Eye (tissue), 1 donor: ENCODE measurements around the gene RASSF5.
"Not testable (repeated sequence)": the region's sequence is repeated elsewhere in the genome, so short reads cannot be mapped to it uniquely, and the experiment has no call there.

ENCODE experiments used
- DNase-seq: peaks from one replicate; pipeline ENCODE4 v3.0.0-alpha.2; 2015

RASSF5 gene

DNA sequence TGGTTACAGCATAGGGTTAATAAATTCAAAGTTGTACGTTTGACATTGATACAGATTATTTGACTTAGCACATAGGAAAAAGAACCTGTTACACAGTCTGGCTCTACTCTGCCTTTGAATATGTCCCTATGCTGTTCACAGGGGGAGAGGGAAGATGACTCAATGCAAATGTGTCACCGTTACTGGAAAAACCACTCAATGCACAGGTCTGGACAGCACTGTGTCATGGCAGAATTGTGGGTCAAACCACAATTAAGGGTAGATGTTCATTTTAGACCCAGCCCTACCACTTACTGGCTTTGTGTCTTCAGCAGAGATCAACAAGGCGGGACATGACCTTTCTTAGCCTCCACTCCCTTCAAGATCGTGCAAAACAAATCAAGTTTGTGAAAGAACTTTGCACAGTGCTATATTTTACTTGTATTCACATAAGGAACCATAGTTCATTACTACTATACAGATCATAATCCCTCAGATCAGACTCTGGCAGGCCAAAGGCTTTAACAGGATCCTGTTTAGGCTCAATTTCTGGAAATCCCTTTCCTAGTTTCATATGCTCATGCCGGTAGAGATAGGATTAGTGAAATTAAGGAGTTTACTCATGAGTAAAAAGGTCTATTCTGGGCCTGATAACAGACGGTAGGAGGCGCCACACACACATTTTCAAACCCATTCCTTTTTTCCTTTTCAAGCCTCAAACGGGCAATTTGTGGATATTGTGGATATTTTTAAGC is 82.9 kb downstream of the RASSF5 start:
- DNase-seq, result no peak

DNA sequence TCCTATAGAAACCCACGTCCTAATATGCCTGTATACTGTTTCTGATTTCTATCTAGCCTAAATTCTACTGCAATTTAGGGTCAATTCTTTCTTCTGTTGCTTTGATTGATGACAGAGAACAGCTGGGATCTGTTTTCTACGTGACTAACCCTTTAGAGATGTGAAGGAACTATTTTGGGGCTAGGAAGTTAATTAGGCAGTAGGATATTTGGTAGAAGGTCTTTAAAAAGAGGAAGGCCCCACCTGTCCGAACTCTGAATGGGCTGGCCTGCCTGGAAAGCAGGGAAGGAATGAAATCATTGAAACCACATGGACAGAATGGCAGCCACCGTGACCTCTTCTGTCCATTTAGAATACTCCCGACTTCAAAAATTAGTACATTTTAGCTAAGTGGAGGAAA is 83.9 kb downstream of the RASSF5 start:
- DNase-seq, result no peak

DNA sequence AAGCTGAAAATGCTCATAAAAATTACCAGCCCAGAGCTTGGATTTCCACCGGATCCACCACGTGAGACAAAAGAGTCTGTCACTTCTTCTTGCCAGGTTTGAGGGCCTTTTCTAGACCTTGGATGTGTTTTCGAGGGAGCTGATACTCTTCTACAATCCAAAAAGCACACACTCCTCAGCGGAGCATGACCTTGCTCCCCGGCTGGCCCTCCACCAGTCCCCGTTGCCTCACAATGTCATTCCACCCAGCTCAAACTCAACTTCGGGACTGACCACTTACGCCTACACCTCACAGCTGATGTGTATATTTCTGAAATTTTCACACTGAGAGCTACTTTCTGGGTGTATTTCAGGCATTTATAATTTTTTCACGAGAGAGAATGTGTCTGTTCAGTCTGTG is 84.4 kb downstream of the RASSF5 start:
- no peak for DNase-seq

DNA sequence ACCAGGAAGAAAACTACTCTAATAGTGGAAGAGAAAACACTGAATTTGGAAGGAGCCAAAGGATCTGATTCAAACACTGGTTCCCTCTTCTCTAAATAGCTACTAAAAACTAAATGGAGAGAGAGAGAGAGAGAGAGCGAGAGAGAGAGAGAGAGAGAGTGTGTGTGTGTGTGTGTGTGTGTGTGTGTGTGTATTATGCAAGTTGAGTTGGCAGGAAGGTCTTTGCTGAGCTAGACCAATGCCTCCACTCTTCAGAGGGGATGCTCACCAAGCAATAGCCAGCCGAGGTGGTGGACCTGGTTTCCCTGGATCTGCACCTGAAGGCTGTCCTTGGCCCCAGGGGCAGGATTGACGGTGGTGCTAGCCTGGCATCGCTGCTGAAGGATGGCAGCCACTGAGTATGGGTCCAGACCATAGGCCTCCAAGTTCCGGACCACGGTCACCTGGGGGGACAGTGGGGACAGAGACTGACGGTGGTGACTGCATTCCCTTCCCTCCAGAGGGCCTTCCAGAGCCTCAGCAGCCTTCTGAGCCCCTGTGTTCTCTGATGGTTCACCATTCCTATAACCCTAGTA is 86.1 kb downstream of the RASSF5 start:
- no peak for DNase-seq

- no peak for DNase-seq
These were observed 88.4 kb downstream of the RASSF5 start for GRCh38 chr1:206595581-206596318.

- no peak for DNase-seq
These were observed 89.0 kb downstream of the RASSF5 start for GRCh38 chr1:206596319-206596666.

DNA sequence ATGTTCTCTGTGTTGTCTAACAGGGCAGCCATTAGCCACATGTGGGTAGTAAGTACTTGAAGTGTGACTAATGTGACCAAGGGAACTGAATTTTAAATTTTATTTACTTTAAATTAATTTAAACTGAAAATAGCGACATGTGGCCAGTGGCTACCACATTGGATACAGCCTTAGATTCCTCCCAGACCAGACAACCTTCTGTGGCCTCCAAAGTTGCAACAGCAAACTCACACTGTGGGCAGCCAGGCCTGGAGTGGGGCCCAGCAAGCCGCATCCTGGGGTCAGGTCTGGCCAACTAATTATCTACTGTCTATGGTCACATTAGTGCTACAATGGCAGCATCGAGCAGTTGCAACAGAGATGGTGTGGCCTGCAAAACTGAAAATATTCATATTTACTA is 93.2 kb downstream of the RASSF5 start:
- DNase-seq, result no peak

GRCh38 chr1:206604861-206605260 is 97.5 kb downstream of the RASSF5 start:
- no peak for DNase-seq

GRCh38 chr1:206606867-206607266 is 99.5 kb downstream of the RASSF5 start:
- peak; percentile 21 for DNase-seq

- DNase-seq, result peak; percentile 46
These were observed 100.9 kb downstream of the RASSF5 start for GRCh38 chr1:206608108-206608698.

DNA sequence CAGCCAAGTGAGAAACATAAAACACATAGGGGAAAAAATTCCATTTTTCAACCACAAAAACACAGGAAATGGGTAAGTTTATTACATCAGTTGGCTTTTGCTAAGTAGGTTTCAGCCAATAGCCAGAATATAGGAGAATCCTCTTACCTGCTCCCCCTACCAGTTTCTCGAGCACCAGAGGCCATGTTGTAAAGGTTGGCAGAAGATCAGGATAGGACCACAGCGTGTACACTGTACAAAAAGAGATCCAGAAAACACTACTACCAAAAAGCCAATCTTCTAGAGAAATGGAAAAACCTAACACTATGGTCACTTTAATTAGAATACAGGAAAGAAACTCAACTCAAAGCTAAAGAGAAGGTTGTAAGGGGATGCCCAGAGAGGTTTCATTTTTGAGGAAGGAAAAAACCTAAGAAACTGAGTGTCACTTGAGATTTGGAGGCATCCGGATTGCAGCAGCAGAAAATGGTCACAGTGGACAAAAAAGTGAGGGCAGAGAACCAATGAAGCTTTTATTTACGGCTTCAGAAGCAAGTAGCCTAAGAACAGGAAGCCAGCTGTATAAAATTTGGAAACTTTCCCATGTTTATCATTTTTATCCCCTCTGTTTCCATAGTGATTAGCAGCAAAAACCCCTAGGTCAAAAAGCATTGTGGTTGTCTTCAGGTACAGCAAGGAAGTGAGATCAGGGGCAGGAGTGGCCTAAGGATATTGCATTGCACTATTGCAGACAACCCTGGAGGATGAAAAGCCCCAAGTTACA is 102.1 kb downstream of the RASSF5 start:
- DNase-seq, result no peak

DNA sequence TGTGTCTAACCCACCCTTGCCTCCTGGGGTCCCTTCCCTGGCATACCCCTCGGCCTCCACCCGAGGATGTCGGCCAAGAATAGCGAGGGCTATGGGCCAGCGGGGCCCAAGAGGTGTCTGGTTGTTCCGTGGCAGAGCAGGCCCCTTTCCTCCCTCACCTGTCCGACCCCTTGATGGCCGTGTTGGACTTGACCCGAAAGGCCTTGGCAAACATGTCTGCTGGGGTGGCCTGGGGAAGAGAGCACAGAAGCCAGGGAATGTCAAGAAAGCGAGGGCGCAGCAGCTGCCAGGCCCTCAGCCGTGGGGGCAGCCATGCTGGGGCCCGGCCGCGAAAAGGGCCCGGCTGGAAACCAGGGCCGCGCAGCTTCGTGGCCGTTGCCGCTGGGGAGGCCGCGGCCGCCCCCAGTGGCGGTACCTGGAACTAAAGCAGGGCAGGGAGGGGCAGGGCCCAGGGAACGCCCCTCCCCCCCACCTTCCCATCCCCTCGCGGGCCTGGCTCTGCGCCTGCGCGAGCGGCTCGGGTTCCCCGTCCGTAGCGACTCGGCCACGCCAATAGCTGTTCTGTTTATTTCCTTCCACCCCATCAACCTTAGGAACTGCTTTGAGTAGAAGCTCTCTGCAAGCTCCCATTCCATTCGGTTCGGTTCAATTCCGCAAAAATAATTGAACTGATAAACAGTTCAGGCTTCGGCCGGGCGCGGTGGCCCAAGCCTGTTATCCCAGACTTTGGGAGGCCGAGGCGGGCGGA is 105.0 kb downstream of the RASSF5 start, which contains the start of gene EIF2D:
EIF2D (minus strand) TSS at position 337 of the 748 bp plus-strand sequence; CDS start at position 214, 123 bp downstream.
- DNase-seq, result peak; percentile 99

DNA sequence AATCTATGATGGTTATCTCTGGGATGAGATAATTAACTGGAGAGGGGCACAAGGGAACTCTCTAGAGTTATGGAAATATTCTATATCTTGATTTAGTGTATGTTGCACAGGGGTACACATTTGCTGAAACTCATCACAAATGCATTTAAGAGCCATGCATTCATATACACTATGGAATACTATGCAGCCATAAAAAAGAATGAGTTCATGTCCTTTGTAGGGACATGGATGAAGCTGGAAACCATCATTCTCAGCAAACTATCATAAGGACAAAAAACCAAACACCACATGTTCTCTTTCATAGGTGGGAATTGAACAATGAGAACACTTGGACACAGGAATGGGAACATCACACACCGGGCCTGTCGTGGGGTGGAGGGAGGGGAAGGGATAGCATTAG is 119.1 kb downstream of the RASSF5 start:
- DNase-seq, result not testable (repeated sequence)

DNA sequence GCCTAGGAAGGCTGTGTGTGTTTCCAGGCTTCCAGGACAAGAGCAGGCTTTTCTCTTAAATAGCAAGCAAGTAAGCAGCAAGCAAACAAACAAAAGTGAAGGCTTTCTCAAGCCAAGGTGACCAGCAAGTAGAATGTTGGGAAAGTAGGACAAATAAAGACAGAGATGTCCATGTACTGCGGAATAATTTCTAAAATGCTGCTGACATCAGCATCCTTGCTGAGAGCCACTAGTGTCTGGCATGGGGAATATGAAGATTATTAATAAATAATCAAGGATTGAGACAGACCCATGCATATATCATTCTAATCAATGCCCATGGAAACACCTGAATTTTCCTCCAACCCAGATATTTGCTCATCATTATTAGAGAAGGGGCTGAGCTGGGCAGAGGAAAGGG is 121.6 kb downstream of the RASSF5 start:
- no peak for DNase-seq

DNA sequence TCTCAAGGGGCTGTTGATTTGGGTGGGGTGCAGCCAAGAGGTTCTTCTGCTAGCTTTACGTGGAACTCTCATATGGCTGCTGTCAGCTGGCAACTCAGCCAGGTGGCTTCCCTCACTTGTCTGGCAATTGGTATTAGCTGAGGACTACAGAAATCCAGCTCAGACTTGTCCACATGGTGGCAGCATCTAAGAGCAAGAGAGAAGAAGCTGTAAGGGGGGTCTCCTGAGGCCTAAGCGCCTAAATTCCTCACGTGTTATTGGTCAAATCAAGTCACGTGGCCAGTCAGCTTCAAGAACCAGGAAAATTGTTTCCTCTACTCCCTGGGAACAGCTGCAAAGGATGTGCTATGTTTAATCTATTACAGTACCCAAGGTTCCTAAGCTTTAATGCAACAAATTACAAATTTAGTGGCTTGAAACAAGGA is 123.8 kb downstream of the RASSF5 start:
- peak; percentile 78 for DNase-seq

GRCh38 chr1:206633708-206634121 is 126.4 kb downstream of the RASSF5 start:
- peak; percentile 31 for DNase-seq

- DNase-seq, result peak; percentile 96
These were observed 127.2 kb downstream of the RASSF5 start for GRCh38 chr1:206634365-206635079.

- DNase-seq, result peak; percentile 94
These were observed 128.0 kb downstream of the RASSF5 start, which contains the start of gene DYRK3 for GRCh38 chr1:206635080-206635977. TSS of gene DYRK3 (plus strand) at chr1:206635536. CDS start at chr1:206635704, 168 bp downstream.

- DNase-seq, result peak; percentile 80
These were observed 128.6 kb downstream of the RASSF5 start for GRCh38 chr1:206635978-206636345.

GRCh38 chr1:206636671-206637070 is 129.3 kb downstream of the RASSF5 start:
- DNase-seq, result peak; percentile 23
